22Rv1 (cell line): ENCODE data around the gene ZNF579.

Experiments used
- CTCF ChIP-seq: fragments of 450-650 bp; IDR thresholded peaks from 2 replicates; pipeline ENCODE4 v1.5.1; 2017; ENCODE audit warnings: mild to moderate bottlenecking
- ZFX ChIP-seq: fragments of 450-650 bp; IDR thresholded peaks from 2 replicates; pipeline ENCODE4 v1.6.1; 2017; ENCODE audit warnings: antibody characterized with exemption, borderline replicate concordance

- TF ChIP-seq CTCF, result no peak
- TF ChIP-seq ZFX, result no peak
Measured at GRCh38 chr19:55549500-55550320, 30.9 kb downstream of the ZNF579 start.
